Thyroid gland (tissue), 4 donors: ENCODE data around the gene UROC1.

ENCODE experiments used
- CTCF ChIP-seq, 6 experiments: fragments of 200-600 bp in 3 of 6; fragments of 450-650 bp in 3 of 6; sonication (generic) in 3 of 6; IDR thresholded peaks; one replicate each; pipeline ENCODE4 v1.5.1; 2016 to 2019; ENCODE audit warnings: antibody characterized with exemption in 6 of 6, mild to moderate bottlenecking in 2 of 6, inconsistent platforms in 1 of 6, moderate library complexity in 1 of 6
- POLR2A ChIP-seq, 2 donors: fragments of 450-650 bp; IDR thresholded peaks; one replicate each; pipeline ENCODE4 v1.6.1; 2017; ENCODE audit warnings: antibody characterized with exemption in 2 of 2, mild to moderate bottlenecking in 2 of 2, moderate library complexity in 1 of 2

GRCh38 chr3:126435456-126436315 lies 81.9 kb downstream of the UROC1 start:
- no peak for TF ChIP-seq CTCF (IDR thresholded peaks at IDR 0.05)
- no peak for TF ChIP-seq POLR2A (IDR thresholded peaks at IDR 0.05)
